Endothelial cell of umbilical vein (primary cell): ENCODE measurements around the gene CDC42EP5. TPM values are rescaled to one million over a fixed set of nuclear protein-coding genes. Genes with fewer than 3 reads are reported as not detected.

Experiments used
- BruUV-seq: library from RNA; stranded (reverse); fragments of 400-500 nt; replicated peaks from 2 replicates; lab custom pipeline; 2021; lab: Mats Ljungman, UMichigan
- CTCF ChIA-PET: fragments of 300-600, 350-600 bp; sonication (Branson Sonifier 250); formaldehyde crosslinking; loops from one replicate; lab custom pipeline; 2021; ENCODE audit warnings: antibody characterized with exemption, inconsistent platforms; lab: Charles Lee
- POLR2A ChIA-PET: fragments of 300-600, 350-600 bp; sonication (Branson Sonifier 250); formaldehyde crosslinking; loops from one replicate; lab custom pipeline; 2021; ENCODE audit warnings: antibody characterized with exemption, inconsistent platforms; lab: Charles Lee
- DNase-seq: peaks from one replicate; pipeline ENCODE4 v3.0.0-alpha.2; 2011; ENCODE audit warnings: low read depth, low spot score
- FAIRE-seq: peaks from 2 replicates; lab custom pipeline; 2011; peaks lifted over from hg19 to GRCh38; lab: Jason Lieb, UNC
- H2AFZ ChIP-seq: 2 replicates; pipeline ENCODE4 v1.6.0; 2012; ENCODE audit warnings: low read depth, low read length, control low read depth, inconsistent platforms
- H3K27ac ChIP-seq: 2 replicates; pipeline ENCODE4 v1.5.1; 2011; ENCODE audit warnings: low read depth, mild to moderate bottlenecking, control low read depth, low read length, moderate library complexity; ENCODE audit not compliant: insufficient read depth
- H3K27me3 ChIP-seq, 2 experiments: 2 replicates each; pipeline versions ENCODE4 v1.6.0 to v1.6.1; 2011; ENCODE audit warnings: low read length in 2 of 2, mixed read lengths in 1 of 2; ENCODE audit not compliant: control insufficient read depth in 2 of 2, insufficient read depth in 2 of 2
- H3K36me3 ChIP-seq, 2 experiments: 2 replicates in 1 of 2; 3 replicates in 1 of 2; pipeline ENCODE4 v1.5.1; 2011; ENCODE audit warnings: low read length in 2 of 2, mild to moderate bottlenecking in 1 of 2, moderate library complexity in 1 of 2; ENCODE audit not compliant: control insufficient read depth in 2 of 2, insufficient read depth in 2 of 2; ENCODE audit errors: extremely low read depth in 1 of 2
- H3K4me1 ChIP-seq: 3 replicates; pipeline ENCODE4 v1.5.1; 2011; ENCODE audit warnings: mild to moderate bottlenecking, low read length; ENCODE audit not compliant: control insufficient read depth, insufficient read depth; ENCODE audit errors: extremely low read depth
- H3K4me2 ChIP-seq: 2 replicates; pipeline ENCODE4 v1.6.1; 2011; ENCODE audit warnings: low read length, control low read depth, mixed read lengths; ENCODE audit not compliant: insufficient read depth
- H3K4me3 ChIP-seq, 3 experiments: fragments of 200-600 bp in 1 of 3; sonication (generic), shearing (Covaris generic) in 1 of 3; replicated peaks in 1 of 3; 2 replicates each; pipeline ENCODE4 v1.5.1; 2011 to 2016; ENCODE audit warnings: control low read depth in 3 of 3, low read length in 3 of 3, mild to moderate bottlenecking in 2 of 3, inconsistent platforms in 1 of 3, low read depth in 1 of 3, moderate library complexity in 1 of 3; ENCODE audit not compliant: insufficient read depth in 1 of 3
- H3K79me2 ChIP-seq: 2 replicates; pipeline ENCODE4 v1.6.0; 2012; ENCODE audit warnings: low read length, inconsistent platforms; ENCODE audit not compliant: control insufficient read depth, insufficient read depth
- H3K9ac ChIP-seq: replicated peaks from 2 replicates; pipeline ENCODE3; 2011; ENCODE audit warnings: low read length, control low read depth; ENCODE audit not compliant: insufficient read depth; ENCODE audit errors: extremely low read depth
- H3K9me1 ChIP-seq: replicated peaks from 3 replicates; pipeline ENCODE4 v1.6.0; 2011; ENCODE audit warnings: mild to moderate bottlenecking, low read length; ENCODE audit not compliant: control insufficient read depth, insufficient read depth; ENCODE audit errors: extremely low read depth
- H3K9me3 ChIP-seq: replicated peaks from 2 replicates; pipeline ENCODE4 v1.5.1; 2012; ENCODE audit warnings: low read length, inconsistent platforms; ENCODE audit not compliant: control insufficient read depth, insufficient read depth
- H4K20me1 ChIP-seq: replicated peaks from 2 replicates; pipeline ENCODE3; 2011; ENCODE audit warnings: mild to moderate bottlenecking, low read length; ENCODE audit not compliant: control insufficient read depth, insufficient read depth; ENCODE audit errors: extremely low read depth
- FOS ChIP-seq: IDR thresholded peaks from 2 replicates; pipeline ENCODE4 v1.6.1; 2011; ENCODE audit warnings: mild to moderate bottlenecking, low read length, moderate library complexity, borderline replicate concordance; ENCODE audit not compliant: insufficient read depth
- GATA2 ChIP-seq: IDR thresholded peaks from 2 replicates; pipeline ENCODE4 v1.7.0; 2011; ENCODE audit warnings: low read depth, mild to moderate bottlenecking, moderate library complexity, mixed read lengths, low read length; ENCODE audit not compliant: insufficient read length, insufficient read depth
- JUN ChIP-seq: IDR thresholded peaks from 2 replicates; pipeline ENCODE4 v1.6.1; 2011; ENCODE audit warnings: borderline replicate concordance, low read depth; ENCODE audit not compliant: insufficient read length, insufficient read depth
- POLR2A ChIP-seq: IDR thresholded peaks from 2 replicates; pipeline ENCODE4 v1.6.1; 2012; ENCODE audit warnings: low read depth, mild to moderate bottlenecking, control low read depth, low read length
- POLR2AphosphoS5 ChIP-seq: IDR thresholded peaks from 2 replicates; pipeline ENCODE4 v1.6.1; 2012; ENCODE audit warnings: low read depth, mild to moderate bottlenecking, control low read depth, low read length, moderate library complexity; ENCODE audit not compliant: insufficient read depth
- dilution Hi-C: fragments of 300-500 bp; cut with MboI; formaldehyde crosslinking; loops from one replicate; pipeline ENCODE4 v1.15.0; 2019; ENCODE audit warnings: low sequenced_read_pairs; ENCODE audit not compliant: extremely low pct_ligation_motif_present
- intact Hi-C: fragments of 100-400 bp; cut with micrococcal nuclease; formaldehyde crosslinking; loops from one replicate; pipeline ENCODE4 v1.10.0; 2022
- polyA plus RNA-seq, 4 experiments: library from polyadenylated mRNA; depleted of rRNA in 3 of 4; stranded (reverse) in 3 of 4; unstranded in 1 of 4; fragments of >200 nt; gene quantifications; 2 replicates each; pipeline versions ENCODE4 v1.2.1 to v1.2.3, GENCODE V29; 2011 to 2012; ENCODE audit warnings: missing spikeins in 1 of 4
- total RNA-seq: library from RNA; stranded (reverse); gene quantifications from 2 replicates; pipeline ENCODE4 v1.2.3, GENCODE V29; 2021

CDC42EP5 gene
- total and polyA plus RNA-seq, 2 donors (not counting 3 experiments of a cell fraction or from before 2014, with no cell fraction given): 37.3 to 85.5 TPM

- Histone ChIP-seq H3K9me1 (no peaks in the 10 kb centered on the region), H2AFZ (peak overlapping the region; percentile 33), H4K20me1 (no peaks in the 10 kb centered on the region), H3K79me2 (peaks cover 9% of the 10 kb centered on the region), H3K4me3 (peak overlapping the region; percentile 12 to 38 (median 28)), H3K4me1 (peaks cover 37% of the 10 kb centered on the region), H3K4me2 (peak overlapping the region; percentile 66), H3K36me3 (peaks cover 0 to 13% of the 10 kb centered on the region in 2 experiments), H3K27me3 (no peaks in the 10 kb centered on the region), H3K9me3 (no peaks in the 10 kb centered on the region), H3K9ac (peak overlapping the region; percentile 17), H3K27ac (peak overlapping the region; percentile 85)
- CTCF ChIA-PET: no interaction called here
- dilution Hi-C loops: no loop called here
- no TSS peak for BruUV-seq
- no peak for FAIRE-seq
- intact Hi-C loops: loop anchor here (5.0 to 10.0 kb wide), 5 partner anchors 597 to 1190 kb away; partner anchors contain the start of genes MYADM, PPP1R12C, RDH13 and U2AF2
- peak; percentile 20 for TF ChIP-seq POLR2AphosphoS5
- TF ChIP-seq FOS: no peak
- DNase-seq: peak; percentile 72
- POLR2A ChIA-PET: no interaction called here
These were observed 8.3 kb downstream of the CDC42EP5 start for GRCh38 chr19:54464630-54465425.

- no peaks in the 10 kb centered on the region for H3K9me3 ChIP-seq
- ChIA-PET POLR2A (interaction anchor here (0.7 to 2.4 kb wide), 5 partner anchors 9 to 624 kb away, joined by 3 to 11 read pairs (median 5); partner anchors contain the start of genes CDC42EP5 and LENG8), CTCF (interaction anchor here (1.9 to 2.4 kb wide), 2 partner anchors 9 to 16 kb away, joined by 14 to 21 read pairs; partner anchors contain the start of genes CDC42EP5 and LENG8)
- FAIRE-seq: no peak
- TF ChIP-seq JUN: no peak
- no peak for TF ChIP-seq GATA2
- no peak for TF ChIP-seq POLR2A
- dilution Hi-C loops (no loop called here), intact Hi-C loops (loop anchor here (5.0 to 10.0 kb wide), 5 partner anchors 597 to 1191 kb away; partner anchors contain the start of genes MYADM, PPP1R12C, RDH13 and U2AF2)
- H3K9ac ChIP-seq: peak overlapping the region; percentile 17
- H3K27ac ChIP-seq: peak overlapping the region; percentile 85
- peak overlapping the region; percentile 33 for H2AFZ ChIP-seq
- peaks cover 0 to 19% of the 10 kb centered on the region in 2 experiments for H3K36me3 ChIP-seq
- H3K79me2 ChIP-seq: peaks cover 14% of the 10 kb centered on the region
- no peaks in the 10 kb centered on the region for H3K9me1 ChIP-seq
- H3K4me3 ChIP-seq: peak overlapping the region; percentile 12 to 38 (median 28)
- peak overlapping the region; percentile 66 for H3K4me2 ChIP-seq
- H3K4me1 ChIP-seq: peaks cover 31% of the 10 kb centered on the region
- no peaks in the 10 kb centered on the region for H4K20me1 ChIP-seq
- DNase-seq: peak; percentile 61
- BruUV-seq: no TSS peak
- no peaks in the 10 kb centered on the region for H3K27me3 ChIP-seq
These were observed 9.0 kb downstream of the CDC42EP5 start for GRCh38 chr19:54464044-54464629.
